Measurements from ENCODE around the gene STUM.

Gene STUM

DNA sequence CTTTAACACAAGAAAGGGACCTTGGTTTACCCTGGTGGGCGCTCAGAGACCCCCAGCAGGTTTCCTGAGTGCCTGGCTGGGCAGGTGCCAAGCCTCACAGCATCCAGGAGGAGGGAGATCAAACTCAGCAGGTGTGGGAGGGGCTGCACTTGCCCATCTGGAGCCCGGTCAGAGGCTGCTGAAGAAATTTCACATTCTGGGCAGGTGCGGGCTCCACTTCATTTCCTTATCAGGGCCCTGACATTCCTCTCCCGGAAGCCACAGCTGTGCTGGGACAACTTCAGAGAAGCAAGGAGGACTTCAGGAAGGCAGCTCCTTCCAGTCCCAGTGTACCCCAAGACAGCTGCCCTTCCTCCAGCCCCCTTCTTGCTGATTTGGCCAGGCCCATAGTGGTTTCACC, 107.6 kb downstream of the STUM start:
- no peak for DNase-seq

DNA sequence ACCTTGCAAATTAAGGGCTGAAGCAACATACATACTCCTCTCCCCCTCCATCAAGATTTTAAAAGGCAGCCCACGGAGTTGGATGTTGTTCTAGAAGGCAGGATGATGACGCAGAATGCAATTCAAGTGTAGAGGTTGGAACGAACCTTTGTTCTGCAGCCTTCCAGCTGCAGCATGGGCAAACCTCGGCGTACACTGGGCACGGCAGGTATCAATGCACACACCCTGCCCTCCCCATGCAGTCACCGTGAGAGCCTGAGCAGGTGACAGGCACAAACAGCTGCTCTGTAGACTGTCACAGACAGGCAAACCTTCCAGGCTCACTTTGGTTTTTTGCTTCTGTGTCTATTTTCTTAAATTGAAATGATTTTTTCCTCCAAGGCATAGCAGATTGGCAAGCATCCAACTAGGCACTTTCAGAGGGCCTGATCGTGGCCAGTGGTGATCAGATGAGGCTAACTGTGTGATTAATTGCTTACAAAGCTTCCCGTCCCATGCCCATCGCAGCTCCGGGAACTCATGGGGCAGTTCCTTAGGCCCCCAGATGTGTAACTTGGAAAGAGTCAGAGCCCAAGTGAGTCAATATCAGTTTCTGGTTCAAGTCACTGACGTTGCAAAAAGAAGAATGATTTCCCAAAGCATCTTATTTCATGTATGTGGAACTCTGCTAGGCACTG, 108.2 kb downstream of the STUM start:
- no peak for DNase-seq

DNA sequence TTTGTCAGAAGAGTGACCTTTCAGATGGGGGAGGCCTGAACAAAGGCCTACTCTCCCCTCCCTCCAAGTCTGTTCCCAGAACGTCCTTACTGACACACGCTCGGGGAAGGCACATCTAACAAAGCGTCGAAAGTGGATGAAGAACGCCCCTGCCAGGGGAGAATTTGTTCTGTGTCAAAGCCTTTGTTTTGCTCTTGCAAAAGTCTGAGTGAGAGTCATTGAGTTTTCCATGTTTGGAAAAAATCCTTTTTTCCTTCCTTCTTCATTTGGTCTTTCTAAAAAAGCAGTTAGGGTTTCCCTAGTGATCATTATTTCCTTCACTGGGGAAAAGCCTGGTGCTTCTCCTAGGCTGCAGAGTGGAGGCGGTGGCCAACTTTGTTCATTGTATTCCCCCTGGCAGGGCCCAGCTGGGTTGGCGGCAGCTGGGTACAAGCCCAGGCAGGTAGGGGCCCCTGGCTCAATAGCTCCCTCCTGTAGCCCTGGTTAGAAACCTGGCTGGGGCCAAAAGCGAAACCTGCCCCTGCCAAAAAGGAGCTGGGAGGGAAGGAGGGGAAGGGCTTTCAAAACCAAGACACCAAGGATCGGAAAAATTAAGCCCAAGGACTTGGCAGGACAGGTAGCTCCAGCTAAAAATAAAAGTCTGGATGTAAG, 109.5 kb downstream of the STUM start:
- no peak for DNase-seq

DNA sequence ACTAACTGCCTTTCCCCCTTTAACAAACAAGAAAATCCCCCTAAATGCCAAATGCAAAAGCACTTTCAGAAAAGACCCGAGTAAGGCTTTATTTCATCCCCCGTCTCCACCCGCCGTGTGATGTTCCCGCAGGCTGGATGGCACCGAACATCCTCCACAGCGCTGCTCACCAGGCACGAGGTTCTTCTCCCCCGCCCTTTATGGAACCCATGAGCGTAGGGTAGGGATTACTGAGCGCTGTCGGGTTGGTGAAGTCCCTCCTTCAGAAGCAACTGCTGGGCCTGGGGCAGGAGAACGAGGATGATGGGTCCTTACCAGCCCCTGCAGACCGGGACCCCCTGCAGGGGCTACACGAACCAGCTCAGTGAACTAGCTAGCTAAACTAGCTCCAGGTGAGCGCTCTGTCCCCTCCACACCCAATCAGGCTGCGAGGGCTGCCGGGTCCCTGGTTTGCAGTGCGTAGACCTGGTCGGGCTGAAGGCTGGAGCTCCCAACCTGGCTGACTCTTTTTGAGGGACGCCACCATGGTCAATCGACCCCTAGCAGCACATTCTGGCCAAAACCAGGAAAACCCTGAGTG, 110.1 kb downstream of the STUM start:
- DNase-seq: no peak
